KOPT-K1 (cell line): Measurements from ENCODE around the gene PNO1.
A peak's percentile ranks its signal among the peaks of the same experiment; 100 is the strongest.
"Not testable (repeated sequence)": the region's sequence is repeated elsewhere in the genome, so short reads cannot be mapped to it uniquely, and the experiment has no call there.

Experiments used
- H3K27ac ChIP-seq: fragments of 200-600 bp; sonication (generic); 2 replicates; pipeline ENCODE4 v1.5.1; 2016; ENCODE audit warnings: antibody characterized with exemption, mild to moderate bottlenecking, low read depth, low read length; ENCODE audit not compliant: poor library complexity, severe bottlenecking
- H3K36me3 ChIP-seq: fragments of 200-600 bp; sonication (generic); 2 replicates; pipeline ENCODE4 v1.5.1; 2017; ENCODE audit warnings: antibody characterized with exemption, mild to moderate bottlenecking, low read length, moderate library complexity; ENCODE audit not compliant: insufficient read depth
- H3K9me3 ChIP-seq: fragments of 200-600 bp; sonication (generic); 2 replicates; pipeline ENCODE4 v1.5.1; 2017; ENCODE audit warnings: antibody characterized with exemption, low read length, mild to moderate bottlenecking; ENCODE audit not compliant: insufficient read depth, poor library complexity, severe bottlenecking

The PNO1 gene

GRCh38 chr2:68157402-68158133 lies at the start of gene PNO1:
TSS of gene PNO1 (plus strand) at chr2:68157888. CDS start at chr2:68157935, 47 bp downstream.
- peak within 1 kb of the TSS; percentile 90 for H3K27ac ChIP-seq
- no peaks in the 10 kb centered on the region for H3K9me3 ChIP-seq
- peaks cover 27% of the 10 kb centered on the region for H3K36me3 ChIP-seq

GRCh38 chr2:68108120-68108519 lies 49.6 kb upstream of the PNO1 start:
- no peak overlapping the region for H3K27ac ChIP-seq
- H3K36me3 ChIP-seq: no peaks in the 10 kb centered on the region
- H3K9me3 ChIP-seq: peaks cover 16% of the 10 kb centered on the region

- H3K9me3 ChIP-seq: peaks cover 16% of the 10 kb centered on the region
- H3K36me3 ChIP-seq: no peaks in the 10 kb centered on the region
- H3K27ac ChIP-seq: no peak overlapping the region
Measured at GRCh38 chr2:68110102-68110501, 47.6 kb upstream of the PNO1 start.

GRCh38 chr2:68115965-68116364 lies 41.7 kb upstream of the PNO1 start:
- Histone ChIP-seq H3K9me3 (no peaks in the 10 kb centered on the region), H3K36me3 (no peaks in the 10 kb centered on the region), H3K27ac (no peak overlapping the region)

- H3K9me3 ChIP-seq, H3K36me3 ChIP-seq, H3K27ac ChIP-seq: not testable (repeated sequence)
Measured at GRCh38 chr2:68117922-68118321, 39.8 kb upstream of the PNO1 start.

GRCh38 chr2:68118816-68119215 lies 38.9 kb upstream of the PNO1 start:
- no peaks in the 10 kb centered on the region for H3K9me3 ChIP-seq
- no peaks in the 10 kb centered on the region for H3K36me3 ChIP-seq
- no peak overlapping the region for H3K27ac ChIP-seq

GRCh38 chr2:68119504-68119903 lies 38.2 kb upstream of the PNO1 start:
- Histone ChIP-seq H3K27ac (no peak overlapping the region), H3K9me3 (no peaks in the 10 kb centered on the region), H3K36me3 (no peaks in the 10 kb centered on the region)

GRCh38 chr2:68121873-68122679 lies 35.6 kb upstream of the PNO1 start:
- H3K27ac ChIP-seq: no peak overlapping the region
- no peaks in the 10 kb centered on the region for H3K36me3 ChIP-seq
- H3K9me3 ChIP-seq: no peaks in the 10 kb centered on the region

GRCh38 chr2:68122680-68122964 lies 35.1 kb upstream of the PNO1 start:
- no peaks in the 10 kb centered on the region for H3K9me3 ChIP-seq
- no peak overlapping the region for H3K27ac ChIP-seq
- no peaks in the 10 kb centered on the region for H3K36me3 ChIP-seq

GRCh38 chr2:68124321-68124720 lies 33.4 kb upstream of the PNO1 start:
- no peak overlapping the region for H3K27ac ChIP-seq
- no peaks in the 10 kb centered on the region for H3K36me3 ChIP-seq
- no peaks in the 10 kb centered on the region for H3K9me3 ChIP-seq

GRCh38 chr2:68125821-68126220 lies 31.9 kb upstream of the PNO1 start:
- no peaks in the 10 kb centered on the region for H3K9me3 ChIP-seq
- H3K27ac ChIP-seq: no peak overlapping the region
- no peaks in the 10 kb centered on the region for H3K36me3 ChIP-seq

GRCh38 chr2:68126561-68126960 lies 31.1 kb upstream of the PNO1 start:
- Histone ChIP-seq H3K36me3 (no peaks in the 10 kb centered on the region), H3K9me3 (no peaks in the 10 kb centered on the region), H3K27ac (no peak overlapping the region)

GRCh38 chr2:68127358-68128242 lies 30.1 kb upstream of the PNO1 start:
- Histone ChIP-seq H3K36me3 (no peaks in the 10 kb centered on the region), H3K27ac (no peak overlapping the region), H3K9me3 (no peaks in the 10 kb centered on the region)

- H3K27ac ChIP-seq: no peak overlapping the region
- H3K36me3 ChIP-seq: peaks cover 19% of the 10 kb centered on the region
- no peaks in the 10 kb centered on the region for H3K9me3 ChIP-seq
Measured at GRCh38 chr2:68134120-68134519, 23.6 kb upstream of the PNO1 start.

- peaks cover 19% of the 10 kb centered on the region for H3K36me3 ChIP-seq
- H3K27ac ChIP-seq: no peak overlapping the region
- H3K9me3 ChIP-seq: no peaks in the 10 kb centered on the region
Measured at GRCh38 chr2:68134554-68134953, 23.1 kb upstream of the PNO1 start.
